GM12878 (cell line): ENCODE results near the gene STAMBP. TPM values are rescaled to one million over a fixed set of nuclear protein-coding genes. Genes with fewer than 3 reads are reported as not detected.

ENCODE experiments used
- ATAC-seq: fragments of 200-7000 bp; cut with Tn5 transposase; 3 replicates; pipeline ENCODE4 v1.9.1; 2020; ENCODE audit warnings: mild to moderate bottlenecking, moderate library complexity
- BruUV-seq: library from RNA; stranded (reverse); fragments of 400-500 nt; replicated peaks from 2 replicates; lab custom pipeline; 2021; lab: Mats Ljungman, UMichigan
- CTCF ChIA-PET: fragments of 300-600 bp; sonication (Branson Sonifier 250); formaldehyde crosslinking; extraction: SDS; loops from one replicate; lab custom pipeline; 2021; ENCODE audit warnings: inconsistent platforms; lab: Yijun Ruan, JAX
- POLR2A ChIA-PET: fragments of 350-600 bp; formaldehyde crosslinking; extraction: SDS; loops from one replicate; lab custom pipeline; 2021; ENCODE audit warnings: inconsistent platforms; lab: Charles Lee
- RAD21 ChIA-PET: fragments of 300-600 bp; sonication (Branson Sonifier 250); formaldehyde crosslinking; loops from one replicate; lab custom pipeline; 2023; ENCODE audit warnings: antibody characterized with exemption; ENCODE audit not compliant: unreplicated experiment; lab: Charles Lee
- SMC1A ChIA-PET: fragments of 300-600 bp; sonication (Branson Sonifier 250); formaldehyde crosslinking; loops from one replicate; lab custom pipeline; 2023; ENCODE audit not compliant: unreplicated experiment, uncharacterized antibody; lab: Charles Lee
- DNase-seq: peaks from one replicate; pipeline ENCODE4 v3.0.0-alpha.2; 2011; ENCODE audit warnings: low read depth, low spot score
- FAIRE-seq: peaks from 3 replicates; lab custom pipeline; 2011; peaks lifted over from hg19 to GRCh38; lab: Jason Lieb, UNC
- H2AFZ ChIP-seq: 2 replicates; pipeline ENCODE4 v1.6.0; 2011; ENCODE audit warnings: low read depth, low read length, control low read depth; ENCODE audit not compliant: control insufficient read depth
- H3K27ac ChIP-seq: 2 replicates; pipeline ENCODE4 v1.5.1; 2011; ENCODE audit warnings: control low read depth; ENCODE audit not compliant: control insufficient read depth, insufficient read depth
- H3K27me3 ChIP-seq, 2 experiments: replicated peaks in 1 of 2; 2 replicates each; pipeline versions ENCODE4 v1.6.0 to v1.6.1; 2011; ENCODE audit warnings: low read length in 1 of 2; ENCODE audit not compliant: control insufficient read depth in 2 of 2, insufficient read depth in 2 of 2
- H3K36me3 ChIP-seq, 2 experiments: 2 replicates each; pipeline ENCODE4 v1.5.1; 2011; ENCODE audit warnings: low read length in 1 of 2; ENCODE audit not compliant: control insufficient read depth in 2 of 2, insufficient read depth in 2 of 2
- H3K4me1 ChIP-seq: 2 replicates; pipeline ENCODE4 v1.6.1; 2011; ENCODE audit warnings: mild to moderate bottlenecking, low read length, moderate library complexity, mixed read lengths; ENCODE audit not compliant: control insufficient read depth, insufficient read depth
- H3K4me2 ChIP-seq: 2 replicates; pipeline ENCODE4 v1.6.0; 2011; ENCODE audit warnings: control low read depth; ENCODE audit not compliant: control insufficient read depth, insufficient read depth
- H3K4me3 ChIP-seq: fragments of 200-600 bp; sonication (generic); 2 replicates; pipeline ENCODE4 v1.5.1; 2016
- H3K79me2 ChIP-seq: 2 replicates; pipeline ENCODE4 v1.6.0; 2011; ENCODE audit warnings: low read length; ENCODE audit not compliant: control insufficient read depth, insufficient read depth
- H3K9ac ChIP-seq: 2 replicates; pipeline ENCODE4 v1.8.0; 2011; ENCODE audit warnings: low read length, control low read depth, mixed read lengths; ENCODE audit not compliant: control insufficient read depth, insufficient read depth
- H3K9me3 ChIP-seq: replicated peaks from 3 replicates; pipeline ENCODE4 v1.5.1; 2011; ENCODE audit warnings: mild to moderate bottlenecking, low read length; ENCODE audit not compliant: control insufficient read depth, insufficient read depth
- H4K20me1 ChIP-seq: 2 replicates; pipeline ENCODE4 v1.6.0; 2011; ENCODE audit not compliant: control insufficient read depth, insufficient read depth
- E4F1 ChIP-seq: fragments of 450-650 bp; IDR thresholded peaks from 2 replicates; pipeline ENCODE4 v1.6.1; 2018; ENCODE audit warnings: borderline replicate concordance, mild to moderate bottlenecking; ENCODE audit not compliant: partially characterized antibody
- RCOR1 ChIP-seq: conservative IDR thresholded peaks from 2 replicates; pipeline ENCODE4 v1.6.1; 2012; ENCODE audit warnings: low read depth, low read length, improper control_type of control experiment
- WGBS: methylation state at CpG from one replicate; pipeline ENCODE4 v1.1.6; 2016; ENCODE audit warnings: low lambda C conversion rate; ENCODE audit not compliant: insufficient replicate concordance, insufficient coverage; ENCODE audit errors: missing lambda C conversion rate; 5-methylcytosine and 5-hydroxymethylcytosine counted together
- in situ Hi-C: fragments of 300-500 bp; cut with MboI; formaldehyde crosslinking; loops from 9 replicates; pipeline ENCODE4 v1.14.3; 2018; ENCODE audit warnings: mixed read lengths
- intact Hi-C: fragments of 100-400 bp; cut with micrococcal nuclease; formaldehyde crosslinking; loops from one replicate; pipeline ENCODE4 v1.14.2; 2022; ENCODE audit not compliant: unreplicated experiment
- polyA plus RNA-seq, 11 experiments: library from polyadenylated mRNA; depleted of rRNA in 4 of 11; unstranded in 6 of 11; stranded (reverse) in 5 of 11; fragments of >200 nt; fragmentation: Nextera tagmentation in 4 of 11; fragmentation: Illumina TruSeq in 1 of 11; extraction: Ambion mirVana in 4 of 11; extraction: Trizol in 1 of 11; gene quantifications; 1 replicate in 1 of 11; 2 replicates in 10 of 11; pipeline versions ENCODE4 v1.2.1 to v1.2.3, GENCODE V29; 2011 to 2016; ENCODE audit warnings: inconsistent platforms in 2 of 11, missing spikeins in 2 of 11, low read depth in 1 of 11
- total RNA-seq, 4 experiments: library from RNA; depleted of rRNA in 3 of 4; stranded (reverse); fragments of >200 nt in 3 of 4; fragmentation: Illumina TruSeq in 1 of 4; extraction: Trizol in 1 of 4; gene quantifications; 2 replicates each; pipeline versions ENCODE4 v1.2.1 to v1.2.3, GENCODE V29; 2013 to 2021

Gene STAMBP
- total and polyA plus RNA-seq, 10 of the 15 experiments (the other 5 are each of a cell fraction or from before 2014, with no cell fraction given) = 38.9 to 84.1 (median 69.7) TPM

- no peak for TF ChIP-seq E4F1
Measured at GRCh38 chr2:73894475-73894850, 65.7 kb downstream of the STAMBP start (continued).

GRCh38 chr2:73894877-73895276 is 66.1 kb downstream of the STAMBP start:
- Histone ChIP-seq H3K9ac (no peak overlapping the region), H3K4me2 (no peak overlapping the region), H3K36me3 (no peaks in the 10 kb centered on the region), H2AFZ (no peak overlapping the region), H3K4me3 (no peak overlapping the region), H3K9me3 (no peaks in the 10 kb centered on the region), H3K4me1 (peaks cover 14% of the 10 kb centered on the region), H3K79me2 (no peaks in the 10 kb centered on the region), H4K20me1 (no peaks in the 10 kb centered on the region), H3K27ac (no peak overlapping the region), H3K27me3 (no peaks in the 10 kb centered on the region)
- DNase-seq (no peak), ATAC-seq (no peak), FAIRE-seq (no peak)
- POLR2A ChIA-PET = no interaction called here
- RAD21 ChIA-PET = interaction anchor here (0.5 to 0.9 kb wide), 2 partner anchors 13 to 76 kb away, joined by 3 read pairs; no protein-coding TSS in a partner anchor
- SMC1A ChIA-PET = no interaction called here
- intact Hi-C loops (no loop called here), in situ Hi-C loops (no loop called here)
- no TSS peak for BruUV-seq
- WGBS = 72% methylated on average over 6 of the region's 6 CpGs
- TF ChIP-seq RCOR1 = no peak
- CTCF ChIA-PET = interaction anchor here (0.6 kb wide), 1 partner anchor 588 kb away, joined by 3 read pairs; the partner anchor contains the start of genes CCDC142 and TTC31
